ENCODE measurements around the gene ABCF2.
A peak's percentile ranks its signal among the peaks of the same experiment; 100 is the strongest.

ABCF2 gene

DNA sequence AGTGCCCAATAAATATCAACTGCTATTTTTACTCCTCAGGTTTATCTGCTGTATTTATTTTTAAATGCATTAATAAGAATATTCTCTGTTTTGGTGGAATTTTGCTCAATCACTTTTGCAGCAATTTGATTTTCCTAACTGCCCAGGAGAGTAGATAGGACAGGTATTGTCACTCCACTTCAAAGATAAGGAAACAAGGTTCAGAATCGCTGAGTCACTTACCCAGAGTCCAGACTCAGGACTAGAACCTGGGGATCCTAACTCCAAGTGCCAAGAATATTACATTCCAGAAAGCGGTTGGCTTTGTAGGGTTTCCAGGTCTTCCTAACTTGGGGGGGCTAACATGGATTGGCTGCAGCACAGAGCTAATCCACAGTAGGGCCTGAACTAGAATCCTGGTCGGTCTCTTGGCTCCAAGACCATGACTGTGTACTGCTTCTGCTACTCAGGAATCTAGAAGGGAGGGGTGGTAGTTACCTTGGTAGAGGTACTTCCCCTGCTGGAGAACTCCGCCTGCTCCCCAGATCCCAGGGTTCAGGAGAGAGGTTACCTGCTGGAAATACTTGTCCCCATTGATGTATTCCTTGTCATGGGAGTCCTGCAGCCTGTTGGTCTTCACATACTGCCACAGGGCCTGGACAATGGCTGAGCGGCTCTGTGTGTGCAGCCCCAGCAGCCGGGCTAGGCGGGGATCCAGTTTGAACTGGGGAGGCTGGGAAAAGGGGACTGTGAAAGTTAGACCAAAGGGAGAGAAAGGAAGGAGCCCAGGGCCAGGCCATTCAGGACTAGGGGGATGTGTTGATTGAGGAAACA is 14.1 kb upstream of the ABCF2 start:
- DNase-seq: no peak

DNA sequence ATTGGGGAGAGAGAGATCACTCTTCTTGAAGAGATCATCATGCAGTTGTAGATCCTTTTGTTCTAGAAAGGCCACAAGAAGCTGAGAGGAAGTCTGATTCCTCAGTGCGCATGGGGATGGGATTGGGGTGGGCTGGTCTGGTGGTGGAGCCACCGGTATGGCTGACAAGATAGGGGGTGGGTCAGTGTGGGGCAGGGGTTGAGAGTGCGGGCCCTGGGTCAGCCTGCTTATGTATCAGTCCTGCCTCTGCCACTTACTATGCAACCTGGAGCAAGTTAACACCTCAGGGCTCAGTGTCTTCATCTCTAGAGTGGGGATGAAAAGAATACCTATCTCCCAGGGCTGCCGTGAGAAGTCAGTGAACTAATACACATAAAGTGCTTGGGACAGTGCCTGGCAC is 13.5 kb upstream of the ABCF2 start:
- no peak for DNase-seq

DNA sequence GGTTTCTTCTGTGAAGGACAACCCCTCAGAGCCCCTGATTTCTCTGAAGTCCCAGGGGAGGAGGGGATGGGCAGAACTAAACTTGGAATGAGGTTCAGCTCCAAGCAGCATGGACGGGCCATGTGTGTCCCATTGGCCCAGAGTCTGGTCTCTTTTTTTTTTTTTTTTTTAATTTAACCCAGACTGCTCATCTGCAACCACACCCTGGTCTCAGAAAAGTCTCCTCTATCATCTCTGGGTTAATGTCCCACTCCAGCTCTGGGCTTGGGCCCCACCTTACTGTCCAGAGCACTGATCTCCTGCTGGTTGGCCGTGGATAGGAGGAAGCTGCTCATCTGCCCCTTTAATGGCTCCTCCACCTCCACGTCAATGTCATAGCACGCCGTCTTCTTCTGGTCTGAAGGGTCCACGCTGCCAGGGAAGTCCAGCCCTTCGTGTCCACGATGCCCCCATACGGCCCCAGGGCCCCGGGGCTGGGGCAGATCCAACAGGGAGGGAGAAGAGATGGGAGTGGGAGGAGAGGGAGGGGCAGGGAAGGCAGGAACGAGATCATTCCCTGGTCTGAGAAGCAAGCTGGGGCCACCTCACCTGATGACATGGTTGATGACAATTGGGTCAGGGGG is 12.9 kb upstream of the ABCF2 start:
- DNase-seq: no peak

DNA sequence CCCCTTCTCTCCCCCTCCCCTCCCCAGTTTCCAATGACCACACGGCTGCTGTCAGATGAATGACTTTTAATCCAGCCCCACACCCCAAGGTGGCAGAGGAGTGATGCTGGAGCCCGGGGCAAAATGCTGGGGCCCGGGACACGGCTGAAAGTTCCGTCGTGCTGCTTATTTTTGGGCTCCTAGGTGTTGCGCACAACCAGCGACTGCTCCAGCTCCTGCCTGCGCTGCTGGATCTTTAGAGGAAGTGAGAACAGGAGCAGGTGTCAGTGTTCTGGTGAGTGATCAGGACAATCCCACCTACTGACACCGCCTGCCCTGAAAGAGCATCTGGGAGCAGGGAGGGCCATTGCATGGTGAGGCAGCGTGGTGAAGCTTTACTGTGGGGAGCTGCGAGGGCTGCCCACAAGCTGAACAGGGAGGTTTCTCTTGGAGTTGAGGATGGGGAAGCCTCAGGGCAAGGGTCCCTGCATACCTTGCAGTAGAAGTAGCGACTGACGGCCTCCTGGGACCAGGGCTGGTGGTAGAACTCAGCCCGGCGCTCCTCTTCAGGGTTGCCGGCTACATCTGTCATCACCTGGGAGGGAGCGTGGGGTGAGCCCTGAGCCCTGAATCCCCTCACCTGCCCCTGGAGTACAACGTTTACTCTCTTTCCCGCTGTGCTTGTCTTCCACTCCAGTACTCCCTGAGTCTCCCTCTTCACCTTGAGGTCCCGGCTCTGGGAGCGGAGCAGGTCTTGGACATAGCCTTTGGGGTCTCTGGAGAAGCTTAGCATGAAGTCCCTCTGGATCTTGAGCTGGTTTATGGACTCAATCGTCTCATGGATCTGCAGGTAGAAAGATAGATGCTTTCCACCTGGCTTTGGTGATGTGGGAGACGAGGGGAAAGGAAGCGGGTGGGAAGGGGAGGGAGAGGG is 12.2 kb upstream of the ABCF2 start:
- no peak for DNase-seq

DNA sequence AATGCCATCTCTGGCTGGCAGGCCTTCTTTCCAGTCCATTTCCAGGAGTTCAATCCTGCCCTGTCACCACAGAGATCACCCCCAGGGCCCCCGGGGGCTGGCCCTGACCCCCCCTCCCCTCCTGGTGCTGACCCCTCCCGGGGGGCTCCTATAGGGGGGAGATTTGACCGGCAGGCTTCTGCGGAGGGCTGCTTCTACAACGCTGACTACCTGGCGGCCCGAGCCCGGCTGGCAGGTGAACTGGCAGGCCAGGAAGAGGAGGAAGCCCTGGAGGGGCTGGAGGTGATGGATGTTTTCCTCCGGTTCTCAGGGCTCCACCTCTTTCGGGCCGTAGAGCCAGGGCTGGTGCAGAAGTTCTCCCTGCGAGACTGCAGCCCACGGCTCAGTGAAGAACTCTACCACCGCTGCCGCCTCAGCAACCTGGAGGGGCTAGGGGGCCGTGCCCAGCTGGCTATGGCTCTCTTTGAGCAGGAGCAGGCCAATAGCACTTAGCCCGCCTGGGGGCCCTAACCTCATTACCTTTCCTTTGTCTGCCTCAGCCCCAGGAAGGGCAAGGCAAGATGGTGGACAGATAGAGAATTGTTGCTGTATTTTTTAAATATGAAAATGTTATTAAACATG is 11.3 kb upstream of the ABCF2 start:
- DNase-seq: no peak

DNA sequence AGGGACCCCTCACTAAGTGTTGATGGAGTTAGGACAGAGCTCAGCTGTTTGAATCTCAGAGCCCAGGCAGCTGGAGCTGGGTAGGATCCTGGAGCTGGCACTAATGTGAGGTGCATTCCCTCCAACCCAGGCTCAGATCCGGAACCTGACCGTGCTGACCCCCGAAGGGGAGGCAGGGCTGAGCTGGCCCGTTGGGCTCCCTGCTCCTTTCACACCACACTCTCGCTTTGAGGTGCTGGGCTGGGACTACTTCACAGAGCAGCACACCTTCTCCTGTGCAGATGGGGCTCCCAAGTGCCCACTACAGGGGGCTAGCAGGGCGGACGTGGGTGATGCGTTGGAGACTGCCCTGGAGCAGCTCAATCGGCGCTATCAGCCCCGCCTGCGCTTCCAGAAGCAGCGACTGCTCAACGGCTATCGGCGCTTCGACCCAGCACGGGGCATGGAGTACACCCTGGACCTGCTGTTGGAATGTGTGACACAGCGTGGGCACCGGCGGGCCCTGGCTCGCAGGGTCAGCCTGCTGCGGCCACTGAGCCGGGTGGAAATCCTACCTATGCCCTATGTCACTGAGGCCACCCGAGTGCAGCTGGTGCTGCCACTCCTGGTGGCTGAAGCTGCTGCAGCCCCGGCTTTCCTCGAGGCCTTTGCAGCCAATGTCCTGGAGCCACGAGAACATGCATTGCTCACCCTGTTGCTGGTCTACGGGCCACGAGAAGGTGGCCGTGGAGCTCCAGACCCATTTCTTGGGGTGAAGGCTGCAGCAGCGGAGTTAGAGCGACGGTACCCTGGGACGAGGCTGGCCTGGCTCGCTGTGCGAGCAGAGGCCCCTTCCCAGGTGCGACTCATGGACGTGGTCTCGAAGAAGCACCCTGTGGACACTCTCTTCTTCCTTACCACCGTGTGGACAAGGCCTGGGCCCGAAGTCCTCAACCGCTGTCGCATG is 10.5 kb upstream of the ABCF2 start:
- DNase-seq: no peak

DNA sequence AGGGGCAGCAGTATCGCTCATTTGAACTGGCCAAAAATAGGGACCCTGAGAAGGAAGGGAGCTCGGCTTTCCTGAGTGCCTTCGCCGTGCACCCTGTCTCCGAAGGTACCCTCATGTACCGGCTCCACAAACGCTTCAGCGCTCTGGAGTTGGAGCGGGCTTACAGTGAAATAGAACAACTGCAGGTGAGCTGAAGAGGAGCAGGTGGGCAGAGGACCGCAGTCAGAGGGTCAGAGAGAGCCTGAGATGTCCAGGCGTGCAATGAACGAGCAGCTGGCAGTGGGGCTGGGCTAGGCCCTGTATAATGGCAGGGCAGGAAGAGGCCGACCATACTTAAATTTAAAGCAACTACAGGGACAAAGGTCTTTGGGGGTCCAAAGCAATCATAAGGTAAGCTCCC is 9.4 kb upstream of the ABCF2 start:
- no peak for DNase-seq

DNA sequence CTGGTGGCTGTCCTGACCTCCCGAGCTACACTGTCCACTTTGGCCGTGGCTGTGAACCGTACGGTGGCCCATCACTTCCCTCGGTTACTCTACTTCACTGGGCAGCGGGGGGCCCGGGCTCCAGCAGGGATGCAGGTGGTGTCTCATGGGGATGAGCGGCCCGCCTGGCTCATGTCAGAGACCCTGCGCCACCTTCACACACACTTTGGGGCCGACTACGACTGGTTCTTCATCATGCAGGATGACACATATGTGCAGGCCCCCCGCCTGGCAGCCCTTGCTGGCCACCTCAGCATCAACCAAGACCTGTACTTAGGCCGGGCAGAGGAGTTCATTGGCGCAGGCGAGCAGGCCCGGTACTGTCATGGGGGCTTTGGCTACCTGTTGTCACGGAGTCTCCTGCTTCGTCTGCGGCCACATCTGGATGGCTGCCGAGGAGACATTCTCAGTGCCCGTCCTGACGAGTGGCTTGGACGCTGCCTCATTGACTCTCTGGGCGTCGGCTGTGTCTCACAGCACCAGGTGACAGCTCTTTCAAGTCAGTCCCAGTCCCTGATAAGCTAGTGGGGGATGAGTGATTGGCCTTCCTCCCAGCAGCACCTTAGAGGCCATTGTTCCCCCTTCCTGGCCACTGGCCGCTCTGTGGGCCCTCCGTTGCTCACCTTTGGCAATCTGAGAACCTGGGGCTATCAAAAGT is 8.2 kb upstream of the ABCF2 start:
- DNase-seq: no peak

DNA sequence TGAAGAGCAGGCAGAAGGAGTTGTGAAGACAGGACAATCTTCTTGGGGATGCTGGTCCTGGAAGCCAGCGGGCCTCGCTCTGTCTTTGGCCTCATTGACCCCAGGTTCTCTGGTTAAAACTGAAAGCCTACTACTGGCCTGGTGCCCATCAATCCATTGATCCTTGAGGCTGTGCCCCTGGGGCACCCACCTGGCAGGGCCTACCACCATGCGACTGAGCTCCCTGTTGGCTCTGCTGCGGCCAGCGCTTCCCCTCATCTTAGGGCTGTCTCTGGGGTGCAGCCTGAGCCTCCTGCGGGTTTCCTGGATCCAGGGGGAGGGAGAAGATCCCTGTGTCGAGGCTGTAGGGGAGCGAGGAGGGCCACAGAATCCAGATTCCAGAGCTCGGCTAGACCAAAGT is 6.8 kb upstream of the ABCF2 start:
- no peak for DNase-seq

DNA sequence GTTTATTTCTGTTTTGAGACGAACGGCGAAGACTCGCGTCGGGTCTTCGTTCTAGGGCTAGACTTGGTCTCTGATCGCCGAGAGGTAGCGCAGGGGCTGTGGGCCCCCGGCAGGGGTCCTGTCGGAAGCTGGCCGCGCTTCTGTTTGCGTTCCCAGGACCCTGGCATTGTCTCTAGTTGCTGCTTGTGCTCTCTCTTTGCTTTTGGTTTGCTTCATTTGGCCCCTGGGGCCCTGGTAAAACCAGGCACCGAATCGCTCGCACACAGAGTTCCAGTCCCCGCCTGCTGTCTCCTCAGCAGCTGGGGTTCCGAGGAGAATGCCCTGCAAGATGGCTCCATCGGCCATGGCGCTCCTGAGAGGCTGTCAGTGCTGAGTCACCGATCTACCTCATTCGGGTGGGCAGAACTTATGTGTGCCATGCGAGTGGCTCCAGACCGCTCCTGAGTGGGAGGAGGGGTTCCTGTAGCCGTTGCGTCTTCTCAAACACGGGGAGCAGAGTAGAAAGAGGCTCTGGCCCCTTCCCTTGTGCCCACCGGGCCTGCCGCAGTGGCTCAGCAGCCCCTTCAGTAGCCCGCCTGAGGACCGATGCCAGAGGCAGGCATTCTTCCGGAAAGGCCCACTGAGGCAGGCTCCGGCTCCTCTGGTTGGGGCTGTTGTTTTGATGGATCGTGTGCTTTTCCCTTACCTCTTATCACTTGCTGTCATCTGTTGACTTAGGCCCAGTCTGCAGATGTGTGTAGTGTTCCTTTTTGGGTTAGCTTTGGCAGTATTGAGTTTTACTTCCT is 6.1 kb upstream of the ABCF2 start:
- peak; percentile 3 to 29 (median 20) for DNase-seq

DNA sequence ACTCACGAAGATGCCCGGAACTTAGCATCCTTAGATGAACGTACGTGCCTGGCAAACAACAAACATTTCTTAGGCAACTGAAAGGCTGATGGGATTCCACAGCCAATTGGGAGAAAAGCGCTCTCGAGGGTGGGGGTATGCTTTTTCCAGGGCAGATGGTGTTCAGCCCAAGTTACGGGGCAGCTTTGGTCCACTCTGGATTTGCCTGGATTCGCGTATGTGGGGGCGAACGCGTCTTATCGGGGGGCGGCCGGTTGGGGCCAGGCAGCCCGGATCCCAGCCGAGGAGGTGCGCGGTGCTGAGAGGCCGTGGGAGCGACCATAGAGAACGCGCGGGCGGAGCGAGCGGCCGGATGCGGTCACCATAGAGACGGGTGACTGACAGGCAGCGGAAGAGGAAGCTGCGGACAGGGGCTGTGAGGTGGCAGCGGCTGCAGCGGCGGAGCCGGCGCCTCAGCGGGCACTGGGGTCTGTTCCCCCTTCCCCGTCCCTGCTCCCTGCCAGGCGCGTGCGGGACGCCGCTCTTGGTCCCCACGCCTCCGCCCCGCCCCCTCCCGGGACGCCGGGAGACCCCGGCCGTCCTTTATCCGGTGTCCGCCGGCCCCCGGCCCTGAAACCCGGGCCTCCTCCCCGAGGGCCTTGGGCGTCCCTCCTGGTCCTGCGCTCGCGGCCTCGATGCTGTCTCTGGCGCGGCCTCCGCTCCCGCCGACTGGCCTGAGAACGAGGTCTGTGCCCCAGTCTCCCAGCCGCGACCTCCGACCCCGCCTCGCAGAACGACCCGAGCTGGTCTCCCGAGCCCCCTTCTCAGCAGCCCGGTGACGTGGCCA is 5.3 kb upstream of the ABCF2 start, which contains the start of gene CHPF2:
TSS of gene CHPF2 (plus strand) at position 393 of the 826 bp plus-strand sequence. CDS start 1,529 bp downstream, outside the sequence.
- DNase-seq: peak; percentile 72 to 83 (median 78)

DNA sequence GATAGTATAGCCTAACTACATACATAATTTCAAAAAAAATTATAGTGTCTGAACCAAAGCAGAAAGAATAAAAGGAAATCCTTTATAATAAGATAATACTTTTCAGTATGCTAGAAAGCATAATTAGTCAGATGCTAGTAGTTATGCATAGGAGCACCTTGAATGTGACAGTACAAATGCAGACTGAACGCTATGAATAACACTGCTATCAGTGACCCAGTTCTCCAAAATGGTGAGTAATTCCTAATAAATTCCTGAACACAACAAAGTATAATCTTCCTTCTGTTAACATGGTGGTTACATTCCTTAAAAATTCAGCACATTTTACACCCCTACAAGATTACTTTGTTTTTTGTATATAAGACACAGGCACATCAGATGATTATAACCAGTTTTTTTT is 4.1 kb upstream of the ABCF2 start:
- no peak for DNase-seq

DNA sequence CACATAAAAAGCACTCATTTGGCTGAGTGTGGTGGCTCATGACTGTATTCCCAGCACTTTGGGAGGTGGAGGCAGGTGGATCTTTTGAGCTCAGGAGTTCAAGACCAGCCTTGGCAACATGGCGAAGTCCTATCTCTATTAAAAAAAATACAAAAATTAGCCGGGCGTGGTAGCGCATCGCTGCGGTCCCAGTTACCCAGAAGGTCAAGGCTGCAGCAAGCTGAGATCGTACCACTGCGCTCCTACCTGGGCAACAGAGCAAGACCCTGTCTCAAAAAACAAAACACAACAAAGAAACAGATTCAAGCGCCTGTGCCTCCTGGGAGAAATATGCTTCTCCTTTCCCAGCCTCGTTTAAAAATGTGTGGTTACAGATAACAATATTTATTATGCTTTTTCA is 2.2 kb upstream of the ABCF2 start:
- no peak for DNase-seq

DNA sequence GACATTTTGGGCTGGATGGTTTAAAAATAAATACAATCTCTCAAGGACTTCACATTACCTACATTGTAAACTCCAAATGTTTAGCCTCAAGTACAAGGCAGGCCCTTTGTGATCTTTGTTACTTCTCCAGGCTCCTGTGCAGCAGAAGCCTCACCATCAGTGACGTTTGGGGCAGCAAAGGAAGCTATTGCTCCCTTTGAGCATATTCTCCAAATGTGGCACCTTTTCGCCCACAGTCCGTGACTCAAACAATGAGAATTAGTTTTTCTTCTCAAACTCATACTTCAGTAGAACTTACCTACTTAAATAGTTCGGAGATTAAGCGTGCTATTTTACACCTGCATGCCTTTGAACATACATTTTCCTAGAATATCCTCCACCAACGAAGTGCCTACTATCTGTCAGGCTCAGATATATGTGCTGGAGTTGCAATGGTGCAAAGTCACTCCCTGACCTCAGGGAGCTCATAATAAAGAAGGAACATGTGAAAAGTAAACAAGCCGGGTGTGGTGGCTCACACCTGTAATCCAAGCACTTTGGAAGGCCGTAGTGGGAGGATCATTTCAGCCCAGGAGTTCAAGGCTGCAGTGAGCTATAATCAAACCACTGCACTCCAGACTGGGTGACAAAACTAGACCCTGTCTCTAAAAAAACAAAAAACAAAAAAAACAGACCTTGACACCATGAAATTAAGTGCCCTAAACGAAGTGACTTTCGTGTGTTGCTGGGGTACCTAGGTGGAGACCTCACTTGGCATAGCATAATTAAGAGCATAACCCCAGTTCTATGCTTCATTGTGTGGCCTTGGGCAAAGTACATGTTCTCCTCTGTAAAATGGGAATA is 1.2 kb upstream of the ABCF2 start:
- DNase-seq: no peak

DNA sequence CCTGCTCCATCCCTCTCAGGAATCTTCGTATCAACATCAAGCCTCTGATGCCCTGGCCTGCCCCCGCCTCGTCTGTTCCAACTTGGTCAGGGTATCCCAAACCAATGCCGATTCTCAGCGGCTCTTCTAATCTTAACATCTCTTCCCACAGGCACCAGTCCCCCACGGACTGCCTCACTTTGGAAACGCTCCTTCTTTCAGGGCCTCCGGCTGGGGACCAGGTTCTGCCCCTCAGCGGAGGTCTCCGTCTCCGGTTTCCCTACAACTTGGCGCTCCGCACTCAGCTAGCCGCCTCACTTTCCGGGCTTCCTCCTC is 488 bp downstream of the ABCF2 start:
- no peak for DNase-seq

DNA sequence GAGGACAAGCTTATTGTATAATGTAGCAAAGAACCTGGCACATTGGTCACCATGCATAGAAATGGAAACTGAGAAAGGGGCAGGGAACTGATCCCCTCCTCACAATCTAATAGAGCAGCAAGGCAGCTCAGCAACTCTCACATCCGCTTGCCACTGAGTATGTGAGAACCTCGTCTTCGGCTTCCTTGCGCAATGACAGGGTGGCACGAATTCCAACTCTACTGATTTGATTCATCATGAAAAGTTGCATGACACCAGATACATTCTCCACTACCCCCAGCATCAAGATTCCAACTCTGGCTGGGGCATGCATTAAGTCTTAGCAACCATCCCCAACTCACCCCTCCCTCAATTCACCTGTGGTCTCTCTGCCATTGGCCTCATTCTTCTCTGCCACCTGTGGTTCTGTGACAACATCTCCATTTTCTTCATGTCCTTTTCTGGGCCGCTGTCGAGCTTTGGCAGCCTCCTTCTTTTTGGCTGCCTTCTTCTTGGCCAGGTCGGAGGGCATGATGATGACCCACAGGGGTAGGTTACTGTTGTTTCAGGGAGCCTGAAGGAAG is 976 bp downstream of the ABCF2 start:
- no peak for DNase-seq

DNA sequence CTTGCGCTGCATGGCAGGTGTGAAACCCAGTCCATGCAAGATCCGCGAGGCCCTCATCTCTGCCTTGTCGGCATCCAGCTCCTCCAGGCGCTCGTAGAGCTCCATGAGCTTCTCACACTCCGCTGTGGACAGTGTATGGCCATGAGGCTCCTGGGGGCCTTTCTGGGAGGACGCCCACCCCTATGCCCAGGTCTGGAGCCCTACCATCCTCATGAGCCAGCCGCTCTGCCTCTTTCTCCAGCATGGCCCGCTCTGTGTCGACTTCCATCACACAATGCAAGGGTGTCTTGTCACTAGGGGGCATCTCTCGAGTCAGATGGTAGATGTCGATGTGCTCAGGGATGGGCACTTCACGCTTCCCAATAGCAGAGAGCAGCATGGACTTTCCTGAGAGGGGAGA is 3.3 kb downstream of the ABCF2 start:
- no peak for DNase-seq

DNA sequence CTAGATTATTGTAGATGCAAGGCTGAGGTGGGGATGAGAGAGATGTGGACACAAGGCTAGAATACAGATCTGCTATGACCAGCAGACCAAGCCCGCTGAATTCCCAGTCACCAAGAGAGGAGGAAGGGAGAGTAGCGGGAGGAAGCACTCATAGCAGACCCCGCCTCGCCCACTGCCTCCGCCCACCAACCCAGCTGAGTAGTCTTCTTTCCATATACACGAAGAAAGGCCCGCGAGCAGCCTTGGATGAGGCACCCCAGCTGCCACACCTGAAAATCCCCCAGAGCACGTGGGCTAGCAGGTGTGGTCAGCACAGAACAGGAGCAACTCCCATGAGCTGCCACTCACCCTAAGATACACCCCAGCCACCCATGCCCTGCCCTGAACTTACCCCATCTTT is 8.8 kb downstream of the ABCF2 start:
- no peak for DNase-seq
